ENCODE measurements around the gene ASB5. TPM values are rescaled to one million over a fixed set of nuclear protein-coding genes. Genes with fewer than 3 reads are reported as not detected.

Gene ASB5
- total RNA-seq, 3 donors from 2014 or later: 0.75 to 13.2 (median 0.96) TPM

DNA sequence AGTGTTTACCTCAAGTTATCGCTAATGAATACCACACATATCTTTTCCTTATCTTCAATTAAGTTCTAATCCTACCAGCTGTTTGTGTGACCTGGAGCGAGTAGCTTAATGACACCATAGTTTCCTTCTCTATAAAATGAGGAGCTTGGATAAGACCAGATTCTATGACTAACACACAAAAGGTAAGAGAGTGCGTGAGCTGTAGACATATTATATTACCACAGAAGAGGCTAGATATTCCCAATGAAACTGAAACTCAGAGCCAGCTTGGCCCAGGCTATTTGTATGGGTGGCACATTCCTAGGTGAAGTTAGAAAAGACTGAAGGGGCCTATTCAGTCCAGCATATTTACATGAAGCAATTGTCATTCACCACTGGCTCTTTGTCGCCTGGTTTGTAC, 30.2 kb downstream of the ASB5 start:
- Histone ChIP-seq H3K9me3 (no peaks in the 10 kb centered on the region), H3K36me3 (ENCODE audit: low read depth) (no peaks in the 10 kb centered on the region), H3K4me3 (no peak overlapping the region), H3K4me1 (ENCODE audit: low read depth) (no peaks in the 10 kb centered on the region)
- no peak for TF ChIP-seq CTCF (IDR thresholded peaks at IDR 0.05)
- intact Hi-C loops (cut with DNase I, micrococcal nuclease): no loop called here
- ATAC-seq (no peak), DNase-seq (no peak)

DNA sequence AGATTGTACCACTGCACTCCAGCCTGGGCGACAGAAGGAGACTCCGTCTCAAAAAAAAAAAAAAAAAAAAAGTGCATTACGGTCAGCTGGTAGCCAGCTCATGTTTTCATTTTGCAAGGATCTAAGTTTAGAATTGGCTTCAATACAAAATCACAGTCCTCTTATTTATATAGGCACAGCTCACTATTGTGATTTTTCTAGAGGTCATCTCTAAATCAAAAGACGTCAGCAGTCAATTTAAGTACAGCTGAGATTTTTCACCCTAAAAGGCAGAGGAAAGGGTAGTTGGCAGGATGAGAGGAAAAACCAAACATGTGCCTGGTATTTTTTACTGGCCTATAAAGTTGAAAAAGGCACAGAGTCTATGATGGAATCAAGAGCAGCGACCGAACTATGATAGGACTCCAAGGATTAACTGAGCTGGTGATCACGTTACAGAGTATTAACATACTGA, 30.8 kb downstream of the ASB5 start:
- DNase-seq: no peak
- Histone ChIP-seq H3K4me3 (no peak overlapping the region), H3K4me1 (ENCODE audit: low read depth) (no peaks in the 10 kb centered on the region), H3K36me3 (ENCODE audit: low read depth) (no peaks in the 10 kb centered on the region), H3K9me3 (no peaks in the 10 kb centered on the region)
- ATAC-seq: no peak
- intact Hi-C loops (cut with DNase I, micrococcal nuclease): no loop called here
- no peak for TF ChIP-seq CTCF (IDR thresholded peaks at IDR 0.05)

- Histone ChIP-seq H3K4me3 (no peak overlapping the region), H3K36me3 (ENCODE audit: low read depth) (no peaks in the 10 kb centered on the region), H3K4me1 (ENCODE audit: low read depth) (no peaks in the 10 kb centered on the region), H3K9me3 (no peaks in the 10 kb centered on the region)
- no peak for TF ChIP-seq CTCF (IDR thresholded peaks at IDR 0.05)
- DNase-seq: no peak
- intact Hi-C loops (cut with DNase I, micrococcal nuclease): no loop called here
- peak; percentile 26 for ATAC-seq
These were observed 32.1 kb downstream of the ASB5 start for GRCh38 chr4:176236946-176237345.

DNA sequence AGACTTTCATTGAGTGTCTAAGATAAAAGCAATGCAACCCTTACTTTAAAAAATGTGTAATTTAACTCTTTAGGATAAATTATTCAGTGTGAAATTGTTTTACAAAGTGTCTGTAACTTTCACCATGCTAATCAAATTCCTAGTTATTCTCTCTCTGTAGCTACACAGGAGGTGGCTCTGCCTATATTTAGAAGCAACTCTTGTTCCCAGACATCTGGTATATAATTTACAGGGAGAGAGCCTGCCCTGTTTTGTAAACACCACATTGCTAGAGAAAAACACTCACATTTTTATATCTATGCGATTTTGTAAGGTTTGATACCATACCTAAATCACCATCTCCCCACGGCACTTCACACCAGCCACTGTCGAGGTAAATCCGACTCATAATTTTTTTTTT, 38.2 kb downstream of the ASB5 start:
- intact Hi-C loops (cut with DNase I, micrococcal nuclease): no loop called here
- no peak for TF ChIP-seq CTCF (IDR thresholded peaks at IDR 0.05)
- no peak for DNase-seq

GRCh38 chr4:176229645-176230044, 39.4 kb downstream of the ASB5 start:
- no peak for TF ChIP-seq CTCF (IDR thresholded peaks at IDR 0.05)
- Histone ChIP-seq H3K36me3 (ENCODE audit: low read depth) (no peaks in the 10 kb centered on the region), H3K9me3 (no peaks in the 10 kb centered on the region), H3K4me1 (ENCODE audit: low read depth) (no peaks in the 10 kb centered on the region), H3K4me3 (no peak overlapping the region)
- DNase-seq (no peak), ATAC-seq (no peak)
- intact Hi-C loops (cut with DNase I, micrococcal nuclease): no loop called here

More for the DNA sequence above, 38.2 kb downstream of the ASB5 start:
- H3K9me3 ChIP-seq: no peaks in the 10 kb centered on the region
- H3K4me3 ChIP-seq: no peak overlapping the region
- no peaks in the 10 kb centered on the region for H3K36me3 ChIP-seq (ENCODE audit: low read depth)
- ATAC-seq: no peak
- no peaks in the 10 kb centered on the region for H3K4me1 ChIP-seq (ENCODE audit: low read depth)

DNA sequence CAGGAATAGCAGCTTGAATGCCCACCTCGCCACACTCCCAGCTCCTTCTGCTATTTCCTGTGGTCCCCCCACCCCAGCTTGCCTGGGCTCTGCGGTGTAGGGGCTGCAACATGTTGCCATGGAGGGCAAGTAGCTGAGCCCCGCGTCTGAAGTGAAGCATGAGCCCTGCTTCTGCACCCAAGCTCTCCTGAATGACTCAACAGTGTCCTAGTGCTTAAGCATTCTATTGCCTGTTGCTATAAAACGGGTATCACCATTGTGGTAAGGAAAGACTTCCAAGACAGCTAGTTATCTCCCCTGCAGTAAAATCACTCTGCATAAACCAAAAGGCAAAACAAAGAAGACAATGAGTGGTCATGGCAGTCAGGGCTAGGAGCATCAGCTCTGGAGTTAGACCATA, 42.3 kb downstream of the ASB5 start:
- TF ChIP-seq CTCF (IDR thresholded peaks at IDR 0.05): no peak
- Histone ChIP-seq H3K4me1 (ENCODE audit: low read depth) (no peaks in the 10 kb centered on the region), H3K36me3 (ENCODE audit: low read depth) (no peaks in the 10 kb centered on the region), H3K9me3 (no peaks in the 10 kb centered on the region), H3K4me3 (no peak overlapping the region)
- no peak for DNase-seq
- no peak for ATAC-seq
- intact Hi-C loops (cut with DNase I, micrococcal nuclease): no loop called here
